GM21529 (cell line): Measurements from ENCODE around the gene CNNM4.
A peak's percentile ranks its signal among the peaks of the same experiment; 100 is the strongest.

Experiments used
- ATAC-seq: cut with Tn5 transposase; IDR thresholded peaks from one replicate; pipeline ENCODE4 v1.9.1; 2021; ENCODE audit not compliant: unreplicated experiment

Gene CNNM4

DNA sequence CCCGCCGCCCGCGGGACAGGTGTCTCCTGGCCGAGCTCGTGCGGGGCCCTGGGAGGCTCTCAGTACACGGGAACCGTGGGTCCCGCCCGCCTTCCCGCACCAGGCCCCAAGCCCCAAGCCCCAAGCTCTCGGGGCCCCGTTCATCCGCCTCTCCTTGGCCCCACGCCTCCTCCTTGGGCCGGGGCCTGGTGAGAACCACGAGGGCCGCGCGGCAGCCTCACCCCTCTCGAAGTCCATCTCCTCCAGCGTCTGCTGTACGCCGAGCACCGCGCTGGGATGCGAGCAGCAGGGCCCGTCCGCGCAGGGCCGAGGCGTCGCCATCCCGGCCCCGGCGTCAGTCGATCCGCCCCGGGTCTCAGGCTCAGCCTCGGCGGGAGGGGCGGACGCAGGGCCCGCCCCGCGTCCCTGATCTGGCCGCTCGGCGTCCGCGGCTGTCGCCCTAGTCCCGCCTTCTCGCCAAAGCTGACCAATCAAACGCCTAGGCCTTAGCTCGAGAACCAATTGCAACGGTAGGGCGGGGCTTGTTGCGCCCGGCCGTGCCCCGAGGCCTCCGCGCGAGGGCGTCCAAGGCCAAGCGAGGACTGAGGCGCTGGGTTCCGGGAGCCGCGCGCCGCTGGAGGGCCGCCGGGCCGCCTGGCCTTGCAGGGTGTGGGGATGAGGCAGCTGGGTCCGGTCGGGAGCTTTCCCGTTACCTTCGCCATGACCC, 97.1 kb downstream of the CNNM4 start, which contains the start of gene ANKRD39:
Gene ANKRD39, minus strand, starts transcription at position 350 of the 706 bp plus-strand sequence. Its CDS starts 29 bp downstream, at position 321.
- peak; percentile 92 for ATAC-seq

DNA sequence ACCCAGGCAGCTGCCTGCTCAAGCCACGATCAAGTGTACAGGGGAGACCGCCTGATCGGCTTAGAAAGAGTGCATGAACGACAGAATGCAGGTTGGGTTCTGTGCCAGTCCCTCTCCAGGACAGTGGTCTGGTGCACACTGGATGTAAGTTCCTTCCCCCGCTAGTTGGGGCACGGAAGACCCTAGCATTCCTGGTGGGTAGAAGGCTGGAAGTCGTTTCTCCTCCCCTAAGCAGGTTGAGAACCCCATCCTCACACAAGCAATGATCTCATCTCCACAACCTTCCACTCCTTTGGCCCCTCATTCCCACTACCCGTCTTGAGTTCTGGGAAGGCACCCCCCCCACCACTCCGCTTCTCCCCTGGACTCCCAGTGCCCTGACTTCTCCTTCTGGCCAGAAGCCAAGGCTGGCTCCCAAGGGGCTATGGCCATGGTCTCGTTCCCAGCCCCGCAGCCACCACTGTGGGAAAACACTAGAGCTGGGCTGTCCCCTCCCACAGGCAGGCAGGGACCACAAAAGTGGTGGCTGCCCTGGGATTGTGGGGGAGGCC, 98.5 kb downstream of the CNNM4 start:
- no peak for ATAC-seq

DNA sequence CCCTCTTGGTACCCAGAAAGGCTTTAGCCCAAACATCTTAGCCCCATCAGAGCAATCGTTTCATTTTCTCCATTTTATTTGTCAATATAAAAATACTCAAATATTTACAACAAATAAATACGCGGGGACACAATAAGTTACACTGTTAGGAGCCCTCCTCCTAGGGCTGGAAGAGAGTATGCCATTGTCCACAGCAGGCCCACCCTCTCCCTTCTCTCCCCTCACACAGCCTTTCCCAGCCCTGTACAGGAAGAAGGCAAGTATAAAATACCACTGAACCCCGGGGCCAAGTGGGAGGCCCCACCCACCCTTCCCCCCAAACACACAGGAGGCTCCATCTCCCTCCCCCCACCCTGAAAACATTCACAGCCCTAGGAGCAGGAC, 99.0 kb downstream of the CNNM4 start:
- ATAC-seq, result no peak

DNA sequence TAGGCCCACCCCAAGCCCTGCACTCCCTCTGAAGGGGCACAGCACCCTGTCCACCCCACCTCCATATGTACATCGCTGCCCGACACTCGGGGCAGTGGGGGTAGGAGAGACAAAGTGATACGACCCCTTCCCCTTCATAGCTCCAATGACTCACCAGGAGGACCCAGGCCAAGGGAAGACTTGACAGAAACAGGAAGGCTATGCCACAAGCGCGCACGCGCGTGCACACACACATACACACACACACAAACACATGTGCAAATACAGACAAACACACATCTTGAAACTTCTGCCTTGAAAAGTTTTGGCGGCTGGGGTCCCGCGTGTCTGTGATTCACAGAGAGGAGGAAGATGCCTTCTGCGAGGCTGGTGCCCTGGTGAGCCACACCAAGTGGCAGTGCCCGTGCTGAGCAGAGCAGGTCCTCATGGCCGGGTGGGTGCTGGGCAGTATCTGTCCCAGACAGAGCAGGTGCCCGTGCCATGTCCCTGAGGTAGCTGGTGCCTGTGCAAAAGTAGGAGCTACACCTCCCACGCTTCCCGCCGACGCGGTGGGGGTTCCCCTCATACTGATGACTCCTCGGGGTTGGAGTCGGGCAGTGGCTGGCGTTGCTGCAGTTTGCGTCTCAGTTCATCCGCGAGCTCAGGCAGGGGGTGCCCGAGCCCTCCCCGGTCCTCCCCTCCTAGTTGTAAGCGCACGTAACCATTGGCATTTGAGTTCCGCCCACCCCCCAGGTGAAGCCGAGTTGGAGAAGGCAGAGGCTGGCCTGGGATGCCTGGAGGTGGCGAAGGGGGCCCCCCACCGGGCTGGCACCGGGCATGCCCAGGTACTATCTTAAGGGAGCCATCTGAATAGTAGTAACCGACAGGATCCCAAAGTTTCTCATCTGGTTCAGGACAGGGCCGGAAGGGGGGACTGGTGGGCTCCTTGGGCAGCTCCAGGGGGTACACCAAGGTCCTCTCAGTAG, 99.6 kb downstream of the CNNM4 start:
- ATAC-seq, result no peak

DNA sequence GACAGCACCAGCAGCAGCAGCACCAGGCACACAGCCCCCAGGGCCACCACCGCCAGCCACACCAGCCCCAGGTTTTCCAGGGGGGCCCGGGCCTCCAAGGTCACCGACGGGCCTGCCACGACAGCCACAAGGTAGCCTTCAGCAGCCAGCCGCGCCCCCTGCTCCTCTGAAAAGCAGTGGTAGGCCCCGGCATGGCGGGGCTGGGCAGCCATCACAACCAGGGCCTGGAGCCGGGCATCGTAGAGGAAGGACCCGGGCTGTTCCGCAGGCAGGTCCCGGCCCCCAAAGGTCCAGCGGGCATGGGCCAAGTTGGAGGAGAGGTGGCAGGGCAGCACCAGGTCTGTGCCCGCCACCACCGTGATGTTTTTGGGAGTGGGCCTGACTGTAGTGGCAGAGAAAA, 100.4 kb downstream of the CNNM4 start:
- ATAC-seq, result no peak
